MCF 10A (cell line): ENCODE results near the gene NTM. TPM values are rescaled to one million over a fixed set of nuclear protein-coding genes. Genes with fewer than 3 reads are reported as not detected.

Source experiments
- BruUV-seq: library from RNA; stranded (reverse); fragments of 400-500 nt; replicated peaks from 2 replicates; lab custom pipeline; 2021; lab: Mats Ljungman, UMichigan
- CTCF ChIA-PET: fragments of 300-600 bp; sonication (Branson Sonifier 250); formaldehyde crosslinking; extraction: SDS; loops from one replicate; lab custom pipeline; 2021; ENCODE audit warnings: antibody characterized with exemption, inconsistent platforms; lab: Yijun Ruan, JAX
- POLR2A ChIA-PET: fragments of 300-600, 350-650 bp; sonication (Branson Sonifier 250); formaldehyde crosslinking; extraction: SDS; loops from one replicate; lab custom pipeline; 2020; ENCODE audit warnings: antibody characterized with exemption, inconsistent platforms; lab: Yijun Ruan, JAX
- DNase-seq: peaks from one replicate; pipeline ENCODE4 v3.0.0-alpha.2; 2018; ENCODE audit not compliant: unreplicated experiment
- H3K27ac Mint-ChIP-seq: one replicate; pipeline ENCODE4 v1.8.0; 2022; ENCODE audit warnings: mild to moderate bottlenecking, low read depth, mixed read lengths; ENCODE audit not compliant: unreplicated experiment
- H3K27me3 Mint-ChIP-seq: one replicate; pipeline ENCODE4 v1.8.0; 2022; ENCODE audit warnings: mixed read lengths; ENCODE audit not compliant: insufficient read depth, unreplicated experiment
- H3K36me3 Mint-ChIP-seq: one replicate; pipeline ENCODE4 v1.8.0; 2022; ENCODE audit warnings: mild to moderate bottlenecking, moderate library complexity, mixed read lengths; ENCODE audit not compliant: insufficient read depth, unreplicated experiment
- H3K4me1 Mint-ChIP-seq: one replicate; pipeline ENCODE4 v1.8.0; 2022; ENCODE audit warnings: mixed read lengths; ENCODE audit not compliant: insufficient read depth, unreplicated experiment
- H3K4me3 Mint-ChIP-seq: one replicate; pipeline ENCODE4 v1.8.0; 2022; ENCODE audit warnings: mild to moderate bottlenecking, moderate library complexity, mixed read lengths; ENCODE audit not compliant: unreplicated experiment
- H3K9me3 Mint-ChIP-seq: one replicate; pipeline ENCODE4 v1.8.0; 2022; ENCODE audit warnings: mixed read lengths; ENCODE audit not compliant: unreplicated experiment
- intact Hi-C: fragments of 100-400 bp; cut with micrococcal nuclease; formaldehyde crosslinking; loops from 2 replicates; pipeline ENCODE4 v1.14.1; 2022
- total RNA-seq: library from RNA; stranded (reverse); gene quantifications from 2 replicates; pipeline ENCODE4 v1.2.3, GENCODE V29; 2022
- TF ChIP-seq, protein P1 (sequence below): fragments of 200-600 bp; IDR thresholded peaks from one replicate; pipeline ENCODE4 v1.8.0; 2022; ENCODE audit warnings: antibody characterized with exemption, mild to moderate bottlenecking; ENCODE audit not compliant: unreplicated experiment

NTM gene
- total RNA-seq, 1 experiment from 2014 or later, result not detected

DNA sequence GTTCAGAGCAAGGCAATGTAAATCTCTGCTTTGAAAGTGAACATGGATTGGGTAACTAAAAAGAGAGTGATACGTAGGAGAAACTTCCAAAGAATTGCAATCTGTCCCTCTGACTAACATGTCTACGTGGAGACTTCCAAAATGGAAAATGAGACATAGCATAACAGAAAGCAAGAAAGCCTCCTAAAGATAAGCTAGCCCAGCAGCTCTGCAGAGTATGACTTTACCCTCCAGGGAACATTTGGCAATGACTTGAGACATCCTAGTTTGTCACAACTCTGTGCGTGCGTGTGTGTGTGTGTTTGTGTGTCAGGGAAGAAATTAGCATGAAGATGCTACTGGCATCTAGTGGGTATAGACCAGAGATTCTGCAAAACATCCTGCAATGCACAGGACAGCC, 817.4 kb downstream of the NTM start:
- DNase-seq, result no peak

DNA sequence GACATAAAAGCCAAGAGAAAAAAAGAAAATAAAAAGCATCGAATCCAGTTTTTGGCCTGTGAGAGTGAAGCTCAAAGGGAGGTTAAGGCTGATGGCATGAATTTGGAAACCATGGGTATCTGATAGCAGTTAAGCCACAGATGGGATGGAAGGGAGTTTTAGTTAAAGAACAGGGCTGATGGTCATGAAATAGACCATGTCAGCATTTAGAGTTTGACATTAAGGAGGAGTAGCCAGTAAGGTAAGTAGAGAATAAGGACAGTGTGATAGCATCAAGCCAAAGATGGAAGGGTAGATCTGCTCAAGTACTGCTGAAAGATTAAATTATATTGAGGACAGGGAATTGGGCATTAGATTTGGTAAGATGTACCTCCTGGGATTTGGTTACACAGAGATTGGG, 826.5 kb downstream of the NTM start:
- no peaks in the 10 kb centered on the region for H3K36me3 Mint-ChIP-seq
- peaks cover 25% of the 10 kb centered on the region for H3K9me3 Mint-ChIP-seq
- CTCF ChIA-PET, result no interaction called here
- intact Hi-C loops, result no loop called here
- H3K27ac Mint-ChIP-seq, result no peak overlapping the region
- no TSS peak for BruUV-seq
- TF ChIP-seq, protein P1, sequence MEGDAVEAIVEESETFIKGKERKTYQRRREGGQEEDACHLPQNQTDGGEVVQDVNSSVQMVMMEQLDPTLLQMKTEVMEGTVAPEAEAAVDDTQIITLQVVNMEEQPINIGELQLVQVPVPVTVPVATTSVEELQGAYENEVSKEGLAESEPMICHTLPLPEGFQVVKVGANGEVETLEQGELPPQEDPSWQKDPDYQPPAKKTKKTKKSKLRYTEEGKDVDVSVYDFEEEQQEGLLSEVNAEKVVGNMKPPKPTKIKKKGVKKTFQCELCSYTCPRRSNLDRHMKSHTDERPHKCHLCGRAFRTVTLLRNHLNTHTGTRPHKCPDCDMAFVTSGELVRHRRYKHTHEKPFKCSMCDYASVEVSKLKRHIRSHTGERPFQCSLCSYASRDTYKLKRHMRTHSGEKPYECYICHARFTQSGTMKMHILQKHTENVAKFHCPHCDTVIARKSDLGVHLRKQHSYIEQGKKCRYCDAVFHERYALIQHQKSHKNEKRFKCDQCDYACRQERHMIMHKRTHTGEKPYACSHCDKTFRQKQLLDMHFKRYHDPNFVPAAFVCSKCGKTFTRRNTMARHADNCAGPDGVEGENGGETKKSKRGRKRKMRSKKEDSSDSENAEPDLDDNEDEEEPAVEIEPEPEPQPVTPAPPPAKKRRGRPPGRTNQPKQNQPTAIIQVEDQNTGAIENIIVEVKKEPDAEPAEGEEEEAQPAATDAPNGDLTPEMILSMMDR, result no peak
- H3K27me3 Mint-ChIP-seq, result no peaks in the 10 kb centered on the region
- POLR2A ChIA-PET, result no interaction called here
- H3K4me1 Mint-ChIP-seq, result no peaks in the 10 kb centered on the region
- DNase-seq, result no peak
- H3K4me3 Mint-ChIP-seq, result no peak overlapping the region

More for the DNA sequence above, 817.4 kb downstream of the NTM start:
- H3K4me1 Mint-ChIP-seq, result no peaks in the 10 kb centered on the region
- intact Hi-C loops, result no loop called here
- BruUV-seq, result no TSS peak
- ChIA-PET CTCF (no interaction called here), POLR2A (no interaction called here)
- H3K4me3 Mint-ChIP-seq, result no peak overlapping the region
- no peak overlapping the region for H3K27ac Mint-ChIP-seq
- peaks cover 61% of the 10 kb centered on the region for H3K9me3 Mint-ChIP-seq
- TF ChIP-seq, protein P1, result no peak
- H3K36me3 Mint-ChIP-seq, result no peaks in the 10 kb centered on the region
- no peaks in the 10 kb centered on the region for H3K27me3 Mint-ChIP-seq

DNA sequence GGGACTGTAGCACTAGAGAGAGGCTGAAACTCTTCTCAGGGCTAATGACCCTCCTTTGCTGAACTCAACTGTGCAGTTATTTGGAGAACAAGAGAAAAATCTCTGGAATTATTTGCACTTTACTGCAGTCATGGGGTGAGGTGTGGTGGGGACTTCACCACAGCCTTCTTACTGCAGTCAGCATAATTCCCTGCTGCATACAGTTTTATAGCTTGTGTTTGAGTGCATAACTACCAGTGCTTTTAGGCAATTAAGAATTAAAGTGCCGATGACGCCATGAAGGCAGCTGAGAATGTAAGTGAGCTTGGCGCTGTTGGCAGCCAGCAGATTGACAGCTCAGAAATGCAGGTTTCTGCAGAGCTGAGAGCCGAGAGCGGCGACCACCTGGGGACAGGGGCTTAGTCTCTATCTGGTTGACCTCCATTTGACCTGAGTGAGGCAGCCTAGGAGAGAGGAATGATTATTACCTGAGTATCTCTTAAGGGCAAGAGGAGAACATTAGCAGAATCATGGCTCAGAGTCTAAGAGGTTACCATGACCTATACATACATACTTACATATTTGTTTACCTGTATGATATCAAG, 830.0 kb downstream of the NTM start:
- Mint-ChIP-seq H3K4me3 (no peak overlapping the region), H3K27me3 (no peaks in the 10 kb centered on the region), H3K36me3 (no peaks in the 10 kb centered on the region), H3K9me3 (peaks cover 29% of the 10 kb centered on the region), H3K4me1 (no peaks in the 10 kb centered on the region), H3K27ac (no peak overlapping the region)
- ChIA-PET POLR2A (no interaction called here), CTCF (interaction anchor here (0.6 kb wide), 1 partner anchor 112 kb away, joined by 3 read pairs; no protein-coding TSS in a partner anchor)
- intact Hi-C loops, result no loop called here
- BruUV-seq, result no TSS peak
- TF ChIP-seq, protein P1, result no peak
- no peak for DNase-seq

DNA sequence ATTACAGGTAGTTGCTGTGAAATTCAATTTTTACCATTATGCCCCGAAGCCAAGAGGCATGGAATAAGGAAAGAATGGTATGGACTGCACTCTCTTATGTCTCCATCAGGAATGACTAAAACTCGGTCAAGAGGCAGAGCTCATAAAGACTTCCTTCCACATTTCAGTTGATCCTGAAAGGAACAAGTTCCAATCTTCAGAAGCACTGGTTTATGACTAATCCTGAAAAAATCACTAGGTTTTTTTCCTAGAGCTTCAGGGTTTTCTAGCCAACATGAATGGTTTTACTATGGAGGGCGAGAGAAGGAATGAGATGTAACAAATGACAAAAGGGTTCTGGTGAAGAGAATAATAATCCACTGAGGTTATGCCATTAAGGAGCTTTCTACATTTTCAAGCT, 832.2 kb downstream of the NTM start:
- POLR2A ChIA-PET, result no interaction called here
- no peak overlapping the region for H3K27ac Mint-ChIP-seq
- DNase-seq, result no peak
- TF ChIP-seq, protein P1, result no peak
- H3K4me1 Mint-ChIP-seq, result no peaks in the 10 kb centered on the region
- no TSS peak for BruUV-seq
- no peaks in the 10 kb centered on the region for H3K36me3 Mint-ChIP-seq
- H3K27me3 Mint-ChIP-seq, result no peaks in the 10 kb centered on the region
- peaks cover 39% of the 10 kb centered on the region for H3K9me3 Mint-ChIP-seq
- CTCF ChIA-PET, result no interaction called here
- intact Hi-C loops, result no loop called here
- H3K4me3 Mint-ChIP-seq, result no peak overlapping the region
